ENCODE results near the gene MEIS3. TPM values are rescaled to one million over a fixed set of nuclear protein-coding genes. Genes with fewer than 3 reads are reported as not detected.
A peak's percentile ranks its signal among the peaks of the same experiment; 100 is the strongest.

Gene MEIS3
- total and polyA plus RNA-seq, 9 of the 15 experiments (the other 6 are each of a cell fraction or from before 2014, with no cell fraction given) = 0.06 to 0.80 (median 0.25) TPM; not detected in 1

DNA sequence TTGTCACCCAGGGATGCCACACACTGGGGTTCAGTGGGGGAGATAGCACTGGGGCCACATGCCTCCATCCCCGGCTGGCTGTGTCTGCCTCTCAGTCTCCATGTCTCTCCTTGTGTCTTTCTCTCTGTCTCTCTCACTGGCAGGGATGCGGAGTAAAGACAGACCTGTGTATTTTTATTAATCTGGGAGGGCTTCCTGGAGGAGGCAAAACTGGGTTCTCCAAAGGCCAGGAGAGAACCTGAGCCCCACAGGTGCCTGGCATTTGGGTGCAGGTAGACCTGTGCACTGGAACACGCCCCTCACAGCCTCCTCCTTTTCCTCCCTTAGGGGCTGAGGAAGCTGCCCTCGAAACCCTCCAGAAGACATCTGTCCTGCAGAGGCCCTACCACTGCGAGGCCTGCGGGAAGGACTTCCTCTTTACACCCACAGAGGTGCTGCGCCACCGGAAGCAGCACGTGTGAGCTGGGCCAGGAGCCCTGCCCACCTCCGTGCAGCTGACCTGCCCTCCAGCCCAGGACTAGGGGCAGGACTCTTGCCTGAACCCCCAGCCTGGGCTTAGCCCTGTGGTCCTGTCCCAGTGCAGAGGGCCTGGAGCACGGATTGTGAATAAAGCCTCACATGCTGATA lies 37.6 kb downstream of the MEIS3 start (continued):
- TF ChIP-seq FOXM1 (IDR thresholded peaks at IDR 0.05; ENCODE audit: low read depth) (no peak), FOXM1 (CRISPR knock-in tag; IDR thresholded peaks at IDR 0.05; ENCODE audit: low read depth) (no peak), PTBP1 (IDR thresholded peaks at IDR 0.05; ENCODE audit: low read depth, low read length) (0 out of 2 replicates have a peak, but pooled peaks have one; percentile 72), ZFX (CRISPR knock-in tag; IDR thresholded peaks at IDR 0.05) (0 out of 2 replicates have a peak, but pooled peaks have one; percentile 31), TFAM (CRISPR knock-in tag; conservative IDR thresholded peaks at IDR 0.05) (no peak), REST (IDR thresholded peaks at IDR 0.05; ENCODE audit: borderline replicate concordance) (no peak), REST (CRISPR knock-in tag; IDR thresholded peaks at IDR 0.05; ENCODE audit: low read depth) (no peak), ZNF354B (CRISPR knock-in tag; IDR thresholded peaks at IDR 0.05) (no peak), ATF7 (IDR thresholded peaks at IDR 0.05) (no peak), ARID1B (IDR thresholded peaks at IDR 0.05) (no peak), NCOR1 (IDR thresholded peaks at IDR 0.05) (no peak), ZFP36 (IDR thresholded peaks at IDR 0.05; ENCODE audit: low read depth, low read length, partially characterized antibody) (peak; percentile 98), SMARCA5 (IDR thresholded peaks at IDR 0.05) (peak; percentile 51; the same call in 1 of the 2 replicates), ZBTB11 (CRISPR knock-in tag; IDR thresholded peaks at IDR 0.05) (no peak), NR2C2 (CRISPR knock-in tag; IDR thresholded peaks at IDR 0.05) (no peak), NR2C2 (tag; IDR thresholded peaks at IDR 0.05) (no peak)
